ENCODE results near the gene METTL9.
"Not testable (repeated sequence)": the region's sequence is repeated elsewhere in the genome, so short reads cannot be mapped to it uniquely, and the experiment has no call there.

The METTL9 gene

GRCh38 chr16:21565861-21566669, 33.3 kb upstream of the METTL9 start:
- Histone ChIP-seq H2AFZ (ENCODE audit: low read depth, low read length, severe bottlenecking) (no peak overlapping the region), H3F3A (ENCODE audit: insufficient read depth) (no peaks in the 10 kb centered on the region)

GRCh38 chr16:21566891-21567414, 32.4 kb upstream of the METTL9 start:
- no peak overlapping the region for H3K4me3 ChIP-seq (ENCODE audit: insufficient read depth, low read length, poor library complexity, severe bottlenecking)
- no peaks in the 10 kb centered on the region for H3K9me2 ChIP-seq (replicated peaks; ENCODE audit: insufficient read depth, low read length)
- no peaks in the 10 kb centered on the region for H3K36me3 ChIP-seq (ENCODE audit: low read length)
- no peak overlapping the region for H3K4me2 ChIP-seq (ENCODE audit: low read depth, low read length, poor library complexity, severe bottlenecking)
- no peak overlapping the region for H3K27ac ChIP-seq (ENCODE audit: low read depth, low read length)
- no peaks in the 10 kb centered on the region for H3K9me3 ChIP-seq (ENCODE audit: insufficient read depth, low read length)
- TF ChIP-seq CTCF (IDR thresholded peaks at IDR 0.05; ENCODE audit: insufficient read depth, low read length, poor library complexity, severe bottlenecking) (no peak), EZH2phosphoT487 (conservative IDR thresholded peaks at IDR 0.05; ENCODE audit: low read length) (no peak)
- no peak overlapping the region for H3K9ac ChIP-seq (ENCODE audit: low read length)
- H4K20me1 ChIP-seq (ENCODE audit: low read depth, low read length), result no peaks in the 10 kb centered on the region
- no peaks in the 10 kb centered on the region for H3K79me2 ChIP-seq (ENCODE audit: insufficient read depth, low read length)
- no peaks in the 10 kb centered on the region for H3K27me3 ChIP-seq (ENCODE audit: low read length)
- H3F3A ChIP-seq (ENCODE audit: insufficient read depth), result no peaks in the 10 kb centered on the region
- H2AFZ ChIP-seq (ENCODE audit: low read depth, low read length, severe bottlenecking), result no peak overlapping the region

More at GRCh38 chr16:21565861-21566669, 33.3 kb upstream of the METTL9 start:
- H3K27ac ChIP-seq (ENCODE audit: low read depth, low read length), result no peak overlapping the region
- no peak overlapping the region for H3K4me3 ChIP-seq (ENCODE audit: insufficient read depth, low read length, poor library complexity, severe bottlenecking)
- H3K79me2 ChIP-seq (ENCODE audit: insufficient read depth, low read length), result no peaks in the 10 kb centered on the region
- H3K4me2 ChIP-seq (ENCODE audit: low read depth, low read length, poor library complexity, severe bottlenecking), result no peak overlapping the region
- no peaks in the 10 kb centered on the region for H4K20me1 ChIP-seq (ENCODE audit: low read depth, low read length)
- H3K9ac ChIP-seq (ENCODE audit: low read length), result no peak overlapping the region
- H3K9me2 ChIP-seq (replicated peaks; ENCODE audit: insufficient read depth, low read length), result no peaks in the 10 kb centered on the region
- TF ChIP-seq CTCF (IDR thresholded peaks at IDR 0.05; ENCODE audit: insufficient read depth, low read length, poor library complexity, severe bottlenecking) (no peak), EZH2phosphoT487 (conservative IDR thresholded peaks at IDR 0.05; ENCODE audit: low read length) (no peak)
- no peaks in the 10 kb centered on the region for H3K27me3 ChIP-seq (ENCODE audit: low read length)
- H3K36me3 ChIP-seq (ENCODE audit: low read length), result no peaks in the 10 kb centered on the region
- no peaks in the 10 kb centered on the region for H3K9me3 ChIP-seq (ENCODE audit: insufficient read depth, low read length)

GRCh38 chr16:21567496-21567895, 31.9 kb upstream of the METTL9 start:
- not testable (repeated sequence) for H3K79me2 ChIP-seq (ENCODE audit: insufficient read depth, low read length); H3K27me3 ChIP-seq (ENCODE audit: low read length); H3K9ac ChIP-seq (ENCODE audit: low read length); H3K27ac ChIP-seq (ENCODE audit: low read depth, low read length); H3K4me3 ChIP-seq (ENCODE audit: insufficient read depth, low read length, poor library complexity, severe bottlenecking); H3F3A ChIP-seq (ENCODE audit: insufficient read depth); H3K4me2 ChIP-seq (ENCODE audit: low read depth, low read length, poor library complexity, severe bottlenecking); H3K9me2 ChIP-seq (replicated peaks; ENCODE audit: insufficient read depth, low read length); H2AFZ ChIP-seq (ENCODE audit: low read depth, low read length, severe bottlenecking); H4K20me1 ChIP-seq (ENCODE audit: low read depth, low read length); H3K36me3 ChIP-seq (ENCODE audit: low read length); H3K9me3 ChIP-seq (ENCODE audit: insufficient read depth, low read length)

- no peak for TF ChIP-seq EZH2phosphoT487 (conservative IDR thresholded peaks at IDR 0.05; ENCODE audit: low read length)
- TF ChIP-seq CTCF (IDR thresholded peaks at IDR 0.05; ENCODE audit: insufficient read depth, low read length, poor library complexity, severe bottlenecking), result no peak
- Histone ChIP-seq H3K36me3 (ENCODE audit: low read length) (no peaks in the 10 kb centered on the region), H3K4me2 (ENCODE audit: low read depth, low read length, poor library complexity, severe bottlenecking) (no peak overlapping the region), H3K9ac (ENCODE audit: low read length) (no peak overlapping the region), H3K27me3 (ENCODE audit: low read length) (no peaks in the 10 kb centered on the region), H3F3A (ENCODE audit: insufficient read depth) (no peaks in the 10 kb centered on the region), H2AFZ (ENCODE audit: low read depth, low read length, severe bottlenecking) (no peak overlapping the region), H3K79me2 (ENCODE audit: insufficient read depth, low read length) (no peaks in the 10 kb centered on the region), H3K9me2 (replicated peaks; ENCODE audit: insufficient read depth, low read length) (no peaks in the 10 kb centered on the region), H3K9me3 (ENCODE audit: insufficient read depth, low read length) (no peaks in the 10 kb centered on the region), H3K27ac (ENCODE audit: low read depth, low read length) (no peak overlapping the region), H3K4me3 (ENCODE audit: insufficient read depth, low read length, poor library complexity, severe bottlenecking) (no peak overlapping the region), H4K20me1 (ENCODE audit: low read depth, low read length) (no peaks in the 10 kb centered on the region)
Observed at GRCh38 chr16:21568502-21569189, 30.7 kb upstream of the METTL9 start.
